H1 (cell line): Measurements from ENCODE around the gene THG1L. TPM values are rescaled to one million over a fixed set of nuclear protein-coding genes. Genes with fewer than 3 reads are reported as not detected.
"Not testable (repeated sequence)": the region's sequence is repeated elsewhere in the genome, so short reads cannot be mapped to it uniquely, and the experiment has no call there.

Experiments used
- CTCF ChIA-PET: fragments of 300-600 bp; sonication (Branson Sonifier 250); formaldehyde crosslinking; loops from one replicate; lab custom pipeline; 2021; ENCODE audit not compliant: partially characterized antibody; lab: Charles Lee
- POLR2A ChIA-PET: fragments of 300-600 bp; sonication (Branson Sonifier 250); formaldehyde crosslinking; loops from one replicate; lab custom pipeline; 2021; ENCODE audit warnings: inconsistent platforms; ENCODE audit not compliant: partially characterized antibody; lab: Charles Lee
- DNase-seq, 2 experiments: peaks; one replicate each; pipeline versions ENCODE4 v3.0.0 to v3.0.0-alpha.2; 2010 to 2022; ENCODE audit warnings: low spot score in 2 of 2, low read depth in 1 of 2, mixed read lengths in 1 of 2
- FAIRE-seq: peaks from 2 replicates; lab custom pipeline; 2011; peaks lifted over from hg19 to GRCh38; lab: Jason Lieb, UNC
- H2AFZ ChIP-seq: 2 replicates; pipeline ENCODE4 v1.8.1; 2012; ENCODE audit warnings: low read length, inconsistent platforms
- H2AK5ac ChIP-seq: 2 replicates; pipeline ENCODE4 v1.6.1; 2013; ENCODE audit warnings: low read depth, low read length
- H2BK120ac ChIP-seq: replicated peaks from 2 replicates; pipeline ENCODE3; 2013; ENCODE audit warnings: low read depth, low read length, inconsistent platforms
- H2BK12ac ChIP-seq: 2 replicates; pipeline ENCODE4 v1.6.1; 2013; ENCODE audit warnings: low read depth, low read length
- H2BK15ac ChIP-seq: 2 replicates; pipeline ENCODE4 v1.6.1; 2013; ENCODE audit warnings: low read length
- H2BK20ac ChIP-seq: 2 replicates; pipeline ENCODE4 v1.6.1; 2013; ENCODE audit warnings: low read length
- H2BK5ac ChIP-seq: 2 replicates; pipeline ENCODE4 v1.6.1; 2013; ENCODE audit warnings: low read depth, low read length
- H3K14ac ChIP-seq: 2 replicates; pipeline ENCODE4 v1.6.1; 2013; ENCODE audit warnings: inconsistent platforms; ENCODE audit not compliant: insufficient read length
- H3K18ac ChIP-seq: 2 replicates; pipeline ENCODE4 v1.6.1; 2013; ENCODE audit warnings: low read length; ENCODE audit errors: extremely low read depth
- H3K23ac ChIP-seq: 2 replicates; pipeline ENCODE4 v1.6.1; 2013; ENCODE audit warnings: inconsistent platforms; ENCODE audit not compliant: insufficient read length
- H3K23me2 ChIP-seq: 2 replicates; pipeline ENCODE4 v1.6.1; 2013; ENCODE audit warnings: low read depth, low read length
- H3K27ac ChIP-seq: 2 replicates; pipeline ENCODE4 v1.6.1; 2011; ENCODE audit warnings: low read depth, low read length, inconsistent platforms
- H3K27me3 ChIP-seq, 4 experiments: replicated peaks in 1 of 4; 1 replicate in 1 of 4; 2 replicates in 3 of 4; pipeline versions ENCODE4 v1.6.1 to v1.8.1; 2011 to 2013; ENCODE audit warnings: low read length in 3 of 4, mild to moderate bottlenecking in 3 of 4, inconsistent platforms in 2 of 4, mixed read lengths in 2 of 4, moderate library complexity in 1 of 4; ENCODE audit not compliant: control insufficient read depth in 3 of 4, insufficient read depth in 3 of 4; ENCODE audit errors: extremely low read depth in 1 of 4
- H3K36me3 ChIP-seq, 4 experiments: 2 replicates each; pipeline versions ENCODE4 v1.6.1 to v1.8.1; 2011 to 2013; ENCODE audit warnings: mild to moderate bottlenecking in 4 of 4, low read length in 3 of 4, moderate library complexity in 2 of 4, control low read depth in 1 of 4, inconsistent platforms in 1 of 4; ENCODE audit not compliant: insufficient read depth in 4 of 4, control insufficient read depth in 2 of 4
- H3K4ac ChIP-seq: replicated peaks from 2 replicates; pipeline ENCODE3; 2013; ENCODE audit warnings: low read length, low read depth, mixed read lengths, inconsistent platforms; ENCODE audit not compliant: insufficient read length
- H3K4me1 ChIP-seq, 4 experiments: replicated peaks in 1 of 4; 1 replicate in 1 of 4; 2 replicates in 3 of 4; pipeline versions ENCODE4 v1.6.1 to v1.8.1; 2011 to 2013; ENCODE audit warnings: low read length in 3 of 4, inconsistent platforms in 2 of 4, mixed read lengths in 1 of 4; ENCODE audit not compliant: insufficient read depth in 4 of 4, control insufficient read depth in 3 of 4
- H3K4me2 ChIP-seq, 2 experiments: 2 replicates each; pipeline versions ENCODE4 v1.6.1 to v1.8.1; 2011 to 2013; ENCODE audit warnings: low read depth in 2 of 2, low read length in 2 of 2, control low read depth in 1 of 2, inconsistent platforms in 1 of 2, mild to moderate bottlenecking in 1 of 2; ENCODE audit not compliant: insufficient read depth in 1 of 2
- H3K4me3 ChIP-seq, 4 experiments: fragments of 200-600, 300-600 bp in 1 of 4; sonication (generic), shearing (Covaris generic), sonication (Bioruptor Twin) in 1 of 4; 2 replicates each; pipeline versions ENCODE4 v1.5.1 to v1.8.1; 2011 to 2016; ENCODE audit warnings: low read length in 4 of 4, low read depth in 3 of 4, control low read depth in 2 of 4, inconsistent platforms in 2 of 4, mild to moderate bottlenecking in 2 of 4, mixed read lengths in 1 of 4, moderate library complexity in 1 of 4; ENCODE audit not compliant: insufficient read depth in 2 of 4; ENCODE audit errors: extremely low read depth in 1 of 4
- H3K56ac ChIP-seq: replicated peaks from 2 replicates; pipeline ENCODE3; 2013; ENCODE audit warnings: low read depth, mild to moderate bottlenecking, mixed read lengths, low read length, inconsistent platforms; ENCODE audit not compliant: insufficient read length
- H3K79me1 ChIP-seq: 2 replicates; pipeline ENCODE4 v1.6.1; 2013; ENCODE audit warnings: low read depth, low read length, control low read depth
- H3K79me2 ChIP-seq, 2 experiments: 2 replicates each; pipeline versions ENCODE4 v1.6.1 to v1.8.1; 2012 to 2013; ENCODE audit warnings: low read length in 2 of 2, mild to moderate bottlenecking in 2 of 2, inconsistent platforms in 1 of 2; ENCODE audit not compliant: insufficient read depth in 2 of 2, control insufficient read depth in 1 of 2
- H3K9ac ChIP-seq, 4 experiments: replicated peaks in 1 of 4; 1 replicate in 1 of 4; 2 replicates in 3 of 4; pipeline versions ENCODE4 v1.6.1 to v1.8.1; 2011 to 2013; ENCODE audit warnings: low read depth in 3 of 4, low read length in 3 of 4, control low read depth in 2 of 4, mild to moderate bottlenecking in 2 of 4, moderate library complexity in 2 of 4, inconsistent platforms in 1 of 4; ENCODE audit errors: extremely low read depth in 1 of 4
- H3K9me3 ChIP-seq, 2 experiments: 2 replicates each; pipeline versions ENCODE4 v1.6.1 to v1.8.1; 2012 to 2013; ENCODE audit warnings: mild to moderate bottlenecking in 2 of 2, moderate library complexity in 2 of 2, control low read depth in 1 of 2, inconsistent platforms in 1 of 2, low read depth in 1 of 2, low read length in 1 of 2, mixed read lengths in 1 of 2; ENCODE audit not compliant: insufficient read depth in 2 of 2
- H4K20me1 ChIP-seq, 2 experiments: replicated peaks in 1 of 2; 2 replicates each; pipeline versions ENCODE3 to v1.8.1; 2011 to 2013; ENCODE audit warnings: inconsistent platforms in 2 of 2, low read length in 2 of 2, mild to moderate bottlenecking in 1 of 2; ENCODE audit not compliant: insufficient read depth in 2 of 2, control insufficient read depth in 1 of 2
- H4K5ac ChIP-seq: 2 replicates; pipeline ENCODE4 v1.6.1; 2013; ENCODE audit warnings: low read length, low read depth, mixed read lengths, inconsistent platforms; ENCODE audit not compliant: insufficient read length
- H4K8ac ChIP-seq: 2 replicates; pipeline ENCODE4 v1.8.0; 2013; ENCODE audit warnings: mild to moderate bottlenecking, moderate library complexity, low read length, inconsistent platforms; ENCODE audit not compliant: insufficient read depth; ENCODE audit errors: extremely low read depth
- H4K91ac ChIP-seq: replicated peaks from 2 replicates; pipeline ENCODE3; 2013; ENCODE audit warnings: low read length, mixed read lengths, inconsistent platforms; ENCODE audit not compliant: insufficient read length
- WGBS, 2 experiments: shearing (Covaris generic) in 1 of 2; methylation state at CpG; one replicate each; pipeline versions ENCODE4 v1.1.6 to v1.1.7; 2013 to 2015; ENCODE audit warnings: low lambda C conversion rate in 2 of 2, mixed read lengths in 2 of 2, inconsistent platforms in 1 of 2, low coverage in 1 of 2, missing lambda C conversion rate in 1 of 2; ENCODE audit not compliant: insufficient replicate concordance in 2 of 2, insufficient coverage in 1 of 2, insufficient read length in 1 of 2; ENCODE audit errors: extremely low coverage in 1 of 2, missing lambda C conversion rate in 1 of 2; 5-methylcytosine and 5-hydroxymethylcytosine counted together
- polyA plus RNA-seq, 7 experiments: library from polyadenylated mRNA; depleted of rRNA in 3 of 7; stranded (reverse) in 5 of 7; unstranded in 2 of 7; fragments of >200 nt in 5 of 7; fragments of 200-250 nt in 2 of 7; gene quantifications; 1 replicate in 5 of 7; 2 replicates in 1 of 7; 4 replicates in 1 of 7; pipeline versions ENCODE4 v1.2.1 to v1.2.3, GENCODE V29; 2011 to 2013; ENCODE audit warnings: missing spikeins in 2 of 7, mixed read lengths in 2 of 7
- total RNA-seq: library from RNA; stranded (reverse); fragmentation: NEBNext Ultra II Directional; extraction: Animal tissue kit (Norgen Biotek cat#: 25700); gene quantifications from 2 replicates; pipeline ENCODE4 v1.2.1, GENCODE V29; 2021

THG1L gene
- total and polyA plus RNA-seq, 2 of the 8 experiments (the other 6 are each of a cell fraction or from before 2014, with no cell fraction given) = 8.1 to 12.4 TPM

- not testable (repeated sequence) for H3K4me1 ChIP-seq, H4K5ac ChIP-seq, DNase-seq, H3K4me3 ChIP-seq, FAIRE-seq, H4K20me1 ChIP-seq, H2BK12ac ChIP-seq, H2BK120ac ChIP-seq, H3K23me2 ChIP-seq, H3K4me2 ChIP-seq, H2BK5ac ChIP-seq, H4K91ac ChIP-seq, H3K23ac ChIP-seq, H3K9me3 ChIP-seq, H3K14ac ChIP-seq, H3K4ac ChIP-seq, H4K8ac ChIP-seq, H2BK20ac ChIP-seq, H3K18ac ChIP-seq, H3K36me3 ChIP-seq, H3K56ac ChIP-seq, H3K79me2 ChIP-seq, H3K79me1 ChIP-seq, H3K27me3 ChIP-seq, H2AFZ ChIP-seq, H3K27ac ChIP-seq, H2AK5ac ChIP-seq, H3K9ac ChIP-seq, H2BK15ac ChIP-seq
- POLR2A ChIA-PET = interaction anchor here (0.6 kb wide), 1 partner anchor 805 kb away, joined by 5 read pairs; no protein-coding TSS in a partner anchor
- CTCF ChIA-PET = interaction anchor here (0.8 to 1.9 kb wide), 4 partner anchors 10 to 35 kb away, joined by 3 to 8 read pairs (median 3); no protein-coding TSS in a partner anchor
- WGBS, 2 experiments = 90% methylated on average over 1 of the region's 1 CpG; no CpG with 5 or more reads in 1 of the 2 experiments
Measured at GRCh38 chr5:157727858-157728257, 3.4 kb upstream of the THG1L start.
